CD14-positive monocyte (primary cell): ENCODE results near the gene TRAF5. TPM values are rescaled to one million over a fixed set of nuclear protein-coding genes. Genes with fewer than 3 reads are reported as not detected.
"Not testable (repeated sequence)": the region's sequence is repeated elsewhere in the genome, so short reads cannot be mapped to it uniquely, and the experiment has no call there.

ENCODE experiments used
- DNase-seq, 3 donors: peaks; one replicate each; pipeline ENCODE4 v3.0.0-alpha.2; 2011 to 2022
- H2AFZ ChIP-seq: 2 replicates; pipeline ENCODE4 v1.6.0; 2012; ENCODE audit warnings: mild to moderate bottlenecking, low read depth, low read length, inconsistent platforms; ENCODE audit not compliant: insufficient read depth, poor library complexity, severe bottlenecking
- H3K27ac ChIP-seq, 2 donors: 1 replicate in 1 of 2; 2 replicates in 1 of 2; pipeline ENCODE4 v1.5.1; 2012 to 2013; ENCODE audit warnings: low read length in 2 of 2, control low read depth in 1 of 2, inconsistent platforms in 1 of 2, low read depth in 1 of 2, mild to moderate bottlenecking in 1 of 2
- H3K27me3 ChIP-seq, 2 donors: one replicate each; pipeline versions ENCODE4 v1.6.0 to v1.6.1; 2011 to 2013; ENCODE audit warnings: low read length in 2 of 2; ENCODE audit not compliant: control insufficient read depth in 2 of 2, insufficient read depth in 2 of 2
- H3K36me3 ChIP-seq, 2 donors: replicated peaks in 1 of 2; 1 replicate in 1 of 2; 2 replicates in 1 of 2; pipeline versions ENCODE4 v1.5.1 to v1.6.1; 2012 to 2013; ENCODE audit warnings: low read length in 2 of 2, control low read depth in 1 of 2, inconsistent platforms in 1 of 2, mild to moderate bottlenecking in 1 of 2; ENCODE audit not compliant: insufficient read depth in 2 of 2, control insufficient read depth in 1 of 2
- H3K4me1 ChIP-seq, 2 donors: 1 replicate in 1 of 2; 2 replicates in 1 of 2; pipeline versions ENCODE4 v1.5.1 to v1.6.1; 2012 to 2013; ENCODE audit warnings: low read length in 2 of 2, control low read depth in 1 of 2, inconsistent platforms in 1 of 2, mild to moderate bottlenecking in 1 of 2, moderate library complexity in 1 of 2; ENCODE audit not compliant: insufficient read depth in 2 of 2, control insufficient read depth in 1 of 2
- H3K4me2 ChIP-seq: replicated peaks from 2 replicates; pipeline ENCODE3; 2012; ENCODE audit warnings: low read length, moderate library complexity, mild to moderate bottlenecking; ENCODE audit not compliant: poor library complexity, severe bottlenecking; ENCODE audit errors: extremely low read depth
- H3K4me3 ChIP-seq, 3 experiments: fragments of 200-600 bp in 1 of 3; sonication (generic) in 1 of 3; replicated peaks in 1 of 3; 1 replicate in 2 of 3; 2 replicates in 1 of 3; pipeline ENCODE4 v1.5.1; 2011 to 2013; ENCODE audit warnings: low read length in 3 of 3, mild to moderate bottlenecking in 3 of 3, control low read depth in 2 of 3, low read depth in 2 of 3, inconsistent platforms in 1 of 3, moderate library complexity in 1 of 3
- H3K79me2 ChIP-seq: 2 replicates; pipeline ENCODE4 v1.6.0; 2012; ENCODE audit warnings: mild to moderate bottlenecking, control low read depth, inconsistent platforms, low read length, moderate library complexity; ENCODE audit not compliant: insufficient read depth
- H3K9ac ChIP-seq: 2 replicates; pipeline ENCODE4 v1.6.0; 2017; ENCODE audit warnings: low read length, mild to moderate bottlenecking; ENCODE audit not compliant: insufficient read depth, poor library complexity, severe bottlenecking
- H3K9me3 ChIP-seq, 2 donors: replicated peaks in 1 of 2; 1 replicate in 1 of 2; 2 replicates in 1 of 2; pipeline versions ENCODE4 v1.5.1 to v1.6.1; 2012 to 2013; ENCODE audit warnings: low read length in 2 of 2, control low read depth in 1 of 2; ENCODE audit not compliant: control insufficient read depth in 1 of 2, insufficient read depth in 1 of 2
- H4K20me1 ChIP-seq: 2 replicates; pipeline ENCODE4 v1.6.0; 2012; ENCODE audit warnings: mild to moderate bottlenecking, low read length, control low read depth, moderate library complexity; ENCODE audit not compliant: insufficient read depth
- H3K27ac Mint-ChIP-seq, 7 donors: one replicate each; pipeline ENCODE4 v1.8.0; 2020; ENCODE audit warnings: mild to moderate bottlenecking in 7 of 7, mixed read lengths in 7 of 7, moderate library complexity in 6 of 7, inconsistent platforms in 2 of 7
- H3K27me3 Mint-ChIP-seq, 3 donors: one replicate each; pipeline ENCODE4 v1.8.0; 2021 to 2022; ENCODE audit warnings: low read depth in 3 of 3, mild to moderate bottlenecking in 3 of 3, mixed read lengths in 3 of 3, moderate library complexity in 3 of 3, inconsistent platforms in 1 of 3
- H3K36me3 Mint-ChIP-seq, 2 donors: one replicate each; pipeline ENCODE4 v1.8.0; 2020; ENCODE audit warnings: mixed read lengths in 2 of 2, inconsistent platforms in 1 of 2, mild to moderate bottlenecking in 1 of 2
- H3K4me1 Mint-ChIP-seq: one replicate; pipeline ENCODE4 v1.8.0; 2020; ENCODE audit warnings: mild to moderate bottlenecking, mixed read lengths
- H3K4me3 Mint-ChIP-seq, 2 donors: one replicate each; pipeline ENCODE4 v1.8.0; 2020; ENCODE audit warnings: mild to moderate bottlenecking in 2 of 2, mixed read lengths in 2 of 2, moderate library complexity in 1 of 2
- H3K9me3 Mint-ChIP-seq, 7 donors: one replicate each; pipeline ENCODE4 v1.8.0; 2020 to 2022; ENCODE audit warnings: mixed read lengths in 7 of 7, mild to moderate bottlenecking in 6 of 7, moderate library complexity in 6 of 7, inconsistent platforms in 2 of 7
- CTCF ChIP-seq: fragments of 200-600 bp; IDR thresholded peaks from one replicate; pipeline ENCODE4 v1.8.0; 2022; ENCODE audit warnings: antibody characterized with exemption, mild to moderate bottlenecking
- WGBS: methylation state at CpG from one replicate; pipeline ENCODE4 v1.1.5; 2013; ENCODE audit warnings: missing lambda C conversion rate; ENCODE audit not compliant: insufficient coverage; 5-methylcytosine and 5-hydroxymethylcytosine counted together
- intact Hi-C, 2 donors: fragments of 100-400 bp; cut with micrococcal nuclease; formaldehyde crosslinking; loops; one replicate each; pipeline versions ENCODE4 v1.15.0 to v1.15.1; 2023
- polyA plus RNA-seq, 3 donors: library from polyadenylated mRNA; depleted of rRNA in 1 of 3; unstranded in 2 of 3; stranded (reverse) in 1 of 3; fragments of 300-500 nt in 2 of 3; fragments of >200 nt in 1 of 3; fragmentation: Illumina TruSeq in 2 of 3; gene quantifications; 1 replicate in 2 of 3; 2 replicates in 1 of 3; pipeline ENCODE4 v1.2.3, GENCODE V29; 2012 to 2021

TRAF5 gene
- polyA plus RNA-seq, 3 donors: 1.0 to 3.8 (median 1.6) TPM

- no peak for TF ChIP-seq CTCF
- intact Hi-C loops: no loop called here
- H3K27ac Mint-ChIP-seq: no peak overlapping the region
- H3K4me1 Mint-ChIP-seq: peaks cover 15% of the 10 kb centered on the region
- Histone ChIP-seq H3K27me3 (peaks cover 3% of the 10 kb centered on the region in 2 donors), H3K9ac (no peak overlapping the region), H4K20me1 (no peaks in the 10 kb centered on the region), H2AFZ (no peak overlapping the region), H3K4me1 (peaks cover 0 to 5% of the 10 kb centered on the region in 2 donors), H3K27ac (no peak overlapping the region), H3K4me2 (no peak overlapping the region), H3K9me3 (no peaks in the 10 kb centered on the region), H3K79me2 (no peaks in the 10 kb centered on the region), H3K4me3 (peak overlapping the region in 1 of 3 experiments; percentile 16), H3K36me3 (no peaks in the 10 kb centered on the region)
- H3K36me3 Mint-ChIP-seq: peaks cover 0 to 2% of the 10 kb centered on the region in 2 donors
- peaks cover 12 to 25% (median 19%) of the 10 kb centered on the region in 3 donors for H3K27me3 Mint-ChIP-seq
- WGBS: no CpG with 5 or more reads among the region's 2 CpGs
- peak overlapping the region in 1 of 2 donors; percentile 74 for H3K4me3 Mint-ChIP-seq
- DNase-seq: no peak
- H3K9me3 Mint-ChIP-seq: peaks cover 0 to 12% (median 7%) of the 10 kb centered on the region in 7 donors
These were observed 89.1 kb downstream of the TRAF5 start for GRCh38 chr1:211415700-211416099.

- H3K4me2 ChIP-seq: peak overlapping the region; percentile 51
- H3K4me3 ChIP-seq: peak overlapping the region in 1 of 3 experiments; percentile 16
- H3K36me3 Mint-ChIP-seq, H3K9ac ChIP-seq, H3K4me1 ChIP-seq, H4K20me1 ChIP-seq, H3K9me3 ChIP-seq, H3K27ac ChIP-seq, DNase-seq, H3K36me3 ChIP-seq, H3K79me2 ChIP-seq, H3K27me3 ChIP-seq, intact Hi-C loops, H3K27ac Mint-ChIP-seq, H2AFZ ChIP-seq: not testable (repeated sequence)
- Mint-ChIP-seq H3K9me3 (peaks cover 0 to 12% (median 7%) of the 10 kb centered on the region in 7 donors), H3K4me1 (peaks cover 15% of the 10 kb centered on the region), H3K4me3 (peak overlapping the region in 1 of 2 donors; percentile 74), H3K27me3 (peaks cover 12 to 25% (median 19%) of the 10 kb centered on the region in 3 donors)
- WGBS: 30% methylated on average over 39 of the region's 43 CpGs
These were observed 89.6 kb downstream of the TRAF5 start for GRCh38 chr1:211416246-211416627.

- peak overlapping the region; percentile 18 for H2AFZ ChIP-seq
These were observed 90.1 kb downstream of the TRAF5 start for GRCh38 chr1:211416628-211417323.

More at GRCh38 chr1:211416628-211417323, 90.1 kb downstream of the TRAF5 start:
- Mint-ChIP-seq H3K9me3 (peaks cover 0 to 12% (median 6%) of the 10 kb centered on the region in 7 donors), H3K4me1 (peaks cover 11% of the 10 kb centered on the region), H3K4me3 (peak overlapping the region; percentile 55 to 77), H3K27me3 (peaks cover 12 to 25% (median 19%) of the 10 kb centered on the region in 3 donors)
- H3K27ac ChIP-seq, H4K20me1 ChIP-seq, H3K79me2 ChIP-seq, H3K4me1 ChIP-seq, H3K9me3 ChIP-seq, intact Hi-C loops, H3K36me3 ChIP-seq, H3K27me3 ChIP-seq, H3K36me3 Mint-ChIP-seq, H3K27ac Mint-ChIP-seq: not testable (repeated sequence)
- H3K4me2 ChIP-seq: peak overlapping the region; percentile 54
- peak in 2 of 3 donors; percentile 0 to 3 for DNase-seq
- 37% methylated on average over 36 of the region's 46 CpGs for WGBS
- H3K9ac ChIP-seq: peak overlapping the region; percentile 23
- H3K4me3 ChIP-seq: peak overlapping the region in 2 of 3 experiments; percentile 27 to 42
